ENCODE measurements around the gene SPEM1.
A peak's percentile ranks its signal among the peaks of the same experiment; 100 is the strongest.

SPEM1 gene

GRCh38 chr17:7440113-7440833 is 20.1 kb downstream of the SPEM1 start:
- DNase-seq (ENCODE audit: low spot score): no peak

DNA sequence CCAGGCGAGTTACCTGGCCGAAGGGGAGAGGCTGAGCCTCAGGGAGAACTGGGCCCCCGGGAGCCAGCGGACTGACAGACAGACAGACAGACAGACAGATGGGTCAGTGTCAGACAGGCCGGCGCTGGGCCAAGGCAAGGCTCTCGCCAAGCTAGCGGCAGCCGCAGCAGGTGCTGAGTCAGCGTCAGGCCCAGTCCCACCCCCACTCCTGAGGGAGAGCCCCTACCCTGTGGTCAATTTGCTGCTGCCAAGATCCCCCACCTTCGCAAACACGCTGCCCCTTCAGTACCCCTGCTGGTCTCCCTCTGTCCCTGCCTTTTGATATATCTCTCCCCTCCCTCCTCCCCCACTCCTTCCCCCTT is 20.7 kb downstream of the SPEM1 start:
- no peak for DNase-seq (ENCODE audit: low spot score)

GRCh38 chr17:7441266-7441665 is 21.1 kb downstream of the SPEM1 start:
- no peak for DNase-seq (ENCODE audit: low spot score)

DNA sequence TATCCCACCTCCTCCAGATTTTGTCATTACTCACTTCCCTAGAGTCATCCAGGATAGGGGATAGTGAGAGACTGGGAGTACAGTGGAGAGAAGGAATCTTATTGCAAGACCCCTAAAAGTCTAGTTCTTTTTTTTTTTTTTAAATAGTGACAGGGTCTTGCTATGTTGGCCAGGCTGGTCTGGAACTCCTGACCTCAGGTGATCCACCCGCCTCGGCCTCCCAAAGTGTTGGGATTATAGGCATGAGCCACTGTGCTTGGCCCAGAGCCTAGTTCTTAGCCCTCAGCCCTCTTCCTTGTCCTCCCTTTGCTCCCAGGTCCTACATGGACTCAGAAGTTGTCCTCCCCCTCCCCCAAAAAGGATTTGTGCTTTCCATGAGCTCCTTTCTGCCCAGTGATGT is 22.0 kb downstream of the SPEM1 start:
- DNase-seq (ENCODE audit: low spot score): no peak

DNA sequence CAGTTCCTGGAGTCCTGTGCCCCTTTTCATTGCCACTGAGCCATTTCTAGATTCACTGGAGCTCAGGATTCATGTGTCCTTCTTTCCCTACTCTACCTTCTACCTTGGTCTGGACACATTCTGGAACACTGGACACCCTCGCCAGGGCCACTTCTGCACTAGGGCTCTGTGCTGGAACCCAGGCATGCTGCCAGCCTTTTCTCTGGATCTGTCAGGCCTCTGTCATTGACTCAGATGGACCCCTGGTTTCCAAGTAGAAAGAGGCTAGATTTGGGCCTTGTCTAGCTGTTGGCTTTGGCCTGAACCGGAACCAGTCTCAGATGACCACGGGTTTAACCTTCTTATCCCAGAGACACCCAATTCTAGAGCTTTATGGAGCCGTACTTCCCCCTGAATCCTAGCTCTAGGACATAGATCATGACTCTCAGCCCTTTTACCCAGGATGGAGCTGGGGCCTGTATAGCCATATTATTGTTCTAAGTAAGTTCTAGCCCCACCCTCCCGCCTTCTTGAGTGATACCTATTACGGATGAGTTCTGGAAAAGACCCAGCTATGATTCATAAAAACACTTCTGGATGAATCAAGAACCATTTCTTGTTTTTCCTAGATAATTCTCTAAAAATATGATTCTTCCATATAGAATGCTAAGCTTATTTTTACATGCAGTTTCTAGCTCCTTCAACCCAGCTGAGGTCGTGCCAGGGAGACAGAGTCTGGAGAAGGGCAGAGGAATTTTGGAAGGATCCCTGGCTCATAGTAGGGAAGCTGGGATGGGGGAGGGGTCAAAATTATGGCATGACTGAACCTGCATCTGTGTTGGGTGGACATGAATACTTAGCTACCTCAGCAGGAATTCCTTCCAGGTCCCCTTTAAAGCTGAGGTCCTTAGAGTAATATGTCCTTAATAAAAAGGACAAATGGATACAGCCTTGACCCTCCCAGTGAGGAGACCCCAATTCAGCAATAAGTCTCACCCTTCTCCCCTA is 23.7 kb downstream of the SPEM1 start:
- no peak for DNase-seq (ENCODE audit: low spot score)

DNA sequence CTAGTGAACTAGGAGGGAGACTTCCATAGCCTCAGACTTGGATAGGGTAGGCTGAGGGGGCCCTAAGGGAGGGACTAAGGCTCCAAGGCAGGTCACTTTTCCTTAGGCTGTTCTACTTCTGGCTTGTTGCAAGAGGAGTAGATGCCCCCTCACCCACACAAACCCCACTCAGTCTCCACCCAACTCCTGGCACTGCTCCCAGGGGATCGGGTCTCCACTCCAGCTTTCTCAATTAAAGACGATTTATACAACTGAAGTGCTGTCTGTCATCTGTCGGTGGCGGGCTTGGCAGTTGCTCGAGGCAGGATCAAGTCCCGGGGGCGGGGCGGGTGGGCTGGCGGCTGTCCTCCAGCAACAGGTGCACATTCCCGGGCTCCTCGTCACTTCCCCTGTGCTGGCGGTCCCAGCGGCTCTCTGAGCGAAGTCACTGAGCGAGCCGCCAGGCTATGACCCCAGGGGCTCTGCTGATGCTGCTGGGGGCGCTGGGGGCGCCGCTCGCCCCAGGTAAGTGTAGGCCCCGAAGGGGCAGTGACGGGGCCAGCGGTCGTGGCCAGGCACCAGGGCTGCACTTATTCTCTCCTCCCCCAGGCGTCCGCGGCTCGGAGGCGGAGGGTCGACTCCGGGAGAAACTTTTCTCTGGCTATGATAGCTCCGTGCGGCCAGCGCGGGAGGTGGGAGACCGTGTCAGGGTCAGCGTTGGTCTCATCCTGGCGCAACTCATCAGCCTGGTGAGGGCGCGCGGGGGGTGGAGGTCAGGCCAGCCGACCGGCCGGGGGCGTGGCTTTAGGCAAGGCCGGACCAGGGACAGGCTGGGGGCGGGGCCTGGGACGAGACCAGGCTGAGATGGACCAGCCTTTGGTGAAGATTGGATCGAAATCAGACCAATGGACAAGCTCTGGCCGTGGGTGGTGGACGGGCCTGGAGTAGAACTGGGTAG is 24.8 kb downstream of the SPEM1 start, which contains the start of gene CHRNB1:
TSS of gene CHRNB1 (plus strand) at position 380 of the 937 bp plus-strand sequence. CDS start at position 447, 67 bp downstream.
- peak; percentile 85 for DNase-seq (ENCODE audit: low spot score)

- peak; percentile 95 for DNase-seq (ENCODE audit: low spot score)
These were observed 25.5 kb downstream of the SPEM1 start for GRCh38 chr17:7445619-7445968.

DNA sequence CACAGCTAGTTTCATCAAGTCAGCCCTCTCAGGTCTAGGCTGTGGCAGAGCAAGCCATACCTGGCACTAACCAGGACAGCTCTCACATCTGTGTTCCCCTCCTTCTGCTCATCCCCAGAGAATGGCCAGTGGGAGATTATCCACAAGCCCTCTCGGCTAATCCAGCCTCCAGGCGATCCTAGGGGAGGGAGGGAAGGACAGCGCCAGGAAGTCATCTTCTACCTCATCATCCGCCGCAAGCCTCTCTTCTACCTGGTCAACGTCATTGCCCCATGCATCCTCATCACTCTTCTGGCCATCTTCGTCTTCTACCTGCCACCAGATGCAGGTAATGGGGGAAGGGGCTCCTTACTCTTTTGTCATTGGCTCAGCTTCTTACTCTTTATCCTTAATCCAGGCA is 28.3 kb downstream of the SPEM1 start:
- no peak for DNase-seq (ENCODE audit: low spot score)

- no peak for DNase-seq (ENCODE audit: low spot score)
These were observed 39.9 kb downstream of the SPEM1 start for GRCh38 chr17:7459961-7460545.

DNA sequence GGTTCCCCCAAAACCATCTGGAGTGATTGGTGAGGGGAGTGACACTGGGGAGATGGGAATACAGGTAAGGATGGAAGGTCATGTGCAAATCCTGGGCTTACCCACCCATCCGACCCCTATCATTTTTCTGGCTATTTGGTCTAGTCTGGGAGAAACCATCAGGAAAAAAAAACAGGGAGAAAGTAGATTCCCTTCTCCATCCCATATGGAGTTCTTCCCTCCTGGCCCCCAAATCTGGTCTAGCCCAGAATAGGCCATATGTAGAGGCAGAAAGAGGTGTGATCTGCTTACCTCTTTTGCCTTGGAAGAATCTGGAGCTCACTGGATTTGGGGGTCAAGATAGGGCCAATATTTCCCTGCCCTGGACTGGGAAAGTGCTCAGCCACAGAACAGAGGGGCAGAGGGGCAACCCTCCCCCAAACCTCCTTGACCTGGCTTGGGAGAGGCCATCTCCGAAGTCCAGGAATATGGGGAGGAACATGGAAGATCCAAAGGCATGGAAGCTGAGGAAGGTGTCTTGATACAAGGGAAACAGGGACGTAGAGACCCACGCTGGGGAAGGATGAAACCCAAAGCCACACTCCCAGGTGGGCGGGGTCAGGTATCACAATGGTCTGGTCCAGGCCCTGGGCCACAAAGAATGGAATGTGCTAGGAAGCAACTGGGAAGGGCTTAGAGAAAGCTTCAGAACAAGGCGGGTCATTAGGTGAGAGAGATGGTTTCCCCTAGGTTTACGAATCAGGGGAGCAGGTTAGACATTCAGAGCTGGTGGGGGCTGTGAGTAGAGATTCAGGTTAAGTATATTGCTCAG is 40.9 kb downstream of the SPEM1 start:
- no peak for DNase-seq (ENCODE audit: low spot score)

DNA sequence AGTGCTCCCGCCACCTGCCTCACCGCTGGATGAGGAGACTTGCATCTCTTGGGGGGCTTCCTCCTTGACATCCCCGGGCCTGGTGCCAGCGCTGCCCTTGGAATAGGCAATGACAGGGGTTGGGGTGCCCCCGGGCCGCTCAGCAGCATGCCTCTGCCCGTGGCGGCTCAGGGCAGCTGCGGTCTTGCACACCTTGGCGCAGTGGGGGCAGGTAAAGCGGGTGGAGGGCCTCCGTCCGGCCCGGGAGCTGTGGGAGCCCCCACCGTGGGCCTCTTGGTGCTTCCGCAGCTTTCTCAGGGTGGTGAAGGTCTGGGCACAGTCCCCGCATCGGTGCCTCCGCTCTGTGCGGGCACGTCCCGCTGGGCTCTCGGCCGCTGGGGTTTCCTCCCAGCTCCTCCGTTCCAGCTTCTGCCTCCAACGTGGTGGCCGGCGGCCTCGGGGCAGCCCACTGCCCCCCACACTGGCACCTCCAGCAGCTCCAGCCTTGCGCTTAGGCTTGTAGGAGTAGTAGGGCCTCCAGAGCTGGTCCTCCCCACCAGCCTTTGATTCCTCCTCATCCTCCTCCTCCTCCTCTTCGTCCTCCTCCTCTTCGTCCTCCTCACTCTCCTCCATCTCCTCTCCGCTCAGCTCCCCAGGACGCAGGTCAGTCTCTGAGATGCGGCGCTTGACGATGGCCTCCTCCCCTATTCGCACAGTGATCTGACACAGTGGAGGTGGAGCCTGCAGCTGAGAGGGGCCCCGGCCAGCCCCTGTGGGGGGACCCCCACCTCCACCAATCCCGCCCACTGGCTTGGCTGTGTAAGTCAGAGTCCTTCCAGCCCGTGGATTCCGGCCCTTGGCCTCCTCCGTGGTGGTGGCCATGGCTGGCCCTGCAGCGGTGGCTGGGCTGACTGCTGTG is 42.6 kb downstream of the SPEM1 start:
- DNase-seq (ENCODE audit: low spot score): no peak

DNA sequence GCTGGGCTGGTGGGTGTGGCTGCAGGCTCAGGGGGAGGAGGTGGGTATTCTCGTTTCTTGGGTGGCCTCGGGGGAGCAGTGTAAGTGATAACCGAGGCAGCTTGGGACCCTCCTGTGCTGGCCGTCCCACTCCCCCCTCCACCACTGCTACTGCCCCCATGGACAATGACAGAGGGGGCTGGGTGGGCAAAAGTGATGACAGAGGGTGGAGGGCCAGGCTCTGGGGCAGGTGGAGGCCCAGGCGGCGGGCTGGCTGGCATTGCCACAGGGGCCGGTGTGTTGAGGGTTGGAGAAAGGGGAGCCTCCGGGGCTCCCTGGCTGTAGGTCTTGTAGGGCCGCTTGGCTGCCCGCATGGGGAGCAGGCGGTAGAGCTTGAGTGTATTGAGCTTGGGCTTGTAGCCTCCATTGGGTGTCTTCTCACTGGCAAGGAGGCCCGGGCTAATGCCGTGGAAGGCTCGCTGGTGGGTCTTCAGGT is 43.3 kb downstream of the SPEM1 start:
- no peak for DNase-seq (ENCODE audit: low spot score)

GRCh38 chr17:7464081-7464480 is 44.0 kb downstream of the SPEM1 start:
- no peak for DNase-seq (ENCODE audit: low spot score)

DNA sequence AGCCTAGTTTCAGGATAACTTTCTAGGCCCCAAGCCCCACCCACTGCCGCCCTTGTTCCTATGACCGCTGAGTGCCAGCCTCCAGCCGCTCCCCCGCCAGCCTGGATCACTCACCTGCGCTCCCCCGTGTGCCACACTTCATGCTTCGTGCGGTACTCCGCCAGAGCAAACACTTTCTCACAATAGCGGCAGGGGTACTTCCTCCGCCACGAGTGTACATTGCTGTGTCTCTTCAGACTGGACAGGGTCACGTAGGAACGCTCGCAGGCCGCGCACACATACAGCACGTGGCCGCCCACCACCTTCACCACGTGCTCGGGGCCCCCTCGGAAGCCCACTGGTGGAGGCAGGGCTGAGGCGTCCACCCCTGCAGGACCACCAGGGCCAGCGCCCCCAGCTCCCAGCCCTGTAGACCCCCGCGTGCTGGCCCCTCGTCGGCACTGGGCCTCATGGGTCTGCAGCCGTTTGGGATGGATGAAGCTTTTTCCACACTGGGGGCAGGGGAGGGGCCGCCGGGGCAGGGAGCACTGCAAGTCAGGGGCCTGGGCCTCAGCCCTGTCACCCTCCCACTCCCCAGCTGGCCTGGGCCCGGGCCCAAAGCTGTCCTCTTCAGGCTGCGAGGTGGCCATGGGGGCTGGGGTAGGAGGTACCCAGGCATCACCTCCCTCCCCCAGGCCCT is 45.6 kb downstream of the SPEM1 start:
- no peak for DNase-seq (ENCODE audit: low spot score)

DNA sequence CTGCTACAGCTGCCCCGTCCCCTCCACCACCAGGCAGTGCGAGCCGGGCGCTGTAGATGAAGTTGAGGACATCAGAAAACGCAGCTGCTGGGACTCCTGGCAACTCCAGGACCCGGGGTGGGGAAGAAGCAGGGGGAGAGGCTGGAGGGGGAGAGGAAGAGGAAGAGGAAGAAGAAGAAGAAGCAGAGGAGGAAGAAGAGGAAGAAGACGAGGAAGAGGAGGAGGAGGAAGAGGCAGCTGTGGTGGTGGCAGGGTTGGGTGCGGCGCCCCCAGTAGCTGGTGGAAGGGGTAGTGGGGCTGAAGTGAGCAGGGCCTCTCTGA is 46.2 kb downstream of the SPEM1 start:
- DNase-seq (ENCODE audit: low spot score): no peak

DNA sequence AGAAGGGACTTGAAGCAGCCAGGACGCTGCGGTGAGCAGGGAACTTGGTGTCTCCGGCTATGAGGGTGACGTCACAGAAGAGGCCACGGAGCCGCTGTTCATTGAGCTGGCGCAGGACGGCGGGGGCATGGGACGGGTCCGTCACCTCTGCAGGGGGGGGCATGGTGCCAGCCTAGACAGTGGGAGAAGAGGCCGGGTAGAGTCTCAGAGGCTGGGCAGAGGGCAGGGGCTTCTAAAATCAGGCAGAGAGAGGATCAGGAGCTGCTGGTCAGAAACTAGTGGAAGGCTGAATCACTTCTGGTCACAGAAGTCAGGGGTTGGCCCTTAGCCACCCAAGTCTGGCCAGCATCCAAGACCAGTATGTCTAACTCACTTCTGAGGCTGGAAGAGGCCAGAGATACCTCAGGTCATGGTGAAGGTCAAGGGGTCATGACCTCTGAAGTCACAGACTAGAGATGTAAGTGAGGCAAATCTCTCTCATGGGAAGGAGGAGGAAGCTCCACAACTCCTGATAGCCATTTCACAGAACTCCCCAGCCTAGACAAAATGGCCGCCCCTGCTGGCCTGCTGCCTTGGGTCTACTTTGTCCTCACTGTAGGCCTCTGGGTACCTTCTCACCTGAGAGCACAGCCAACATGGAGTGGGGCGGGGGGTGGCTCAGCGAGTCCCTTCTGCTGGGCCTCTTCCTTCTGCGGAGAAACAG is 46.7 kb downstream of the SPEM1 start:
- no peak for DNase-seq (ENCODE audit: low spot score)

DNA sequence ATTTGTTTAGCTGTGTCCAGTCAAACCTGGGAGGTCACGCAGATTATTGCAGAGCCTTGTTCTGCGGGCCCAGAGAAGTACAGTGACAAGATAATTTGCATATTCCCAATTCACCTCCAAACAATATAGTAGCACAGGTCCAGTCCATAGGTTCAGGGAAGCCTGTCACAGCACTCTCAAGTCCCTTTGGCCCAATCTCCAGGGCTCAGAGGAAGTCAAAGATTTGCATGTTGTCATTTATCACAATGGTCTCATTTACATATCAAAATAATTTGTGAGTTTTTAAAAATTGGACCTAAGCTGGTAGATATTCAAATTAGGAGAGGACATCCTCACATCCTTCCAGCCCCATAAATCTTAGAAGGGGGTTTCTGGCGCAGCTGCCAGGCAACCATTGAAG is 47.4 kb downstream of the SPEM1 start:
- DNase-seq (ENCODE audit: low spot score): no peak

GRCh38 chr17:7468290-7468689 is 48.2 kb downstream of the SPEM1 start:
- no peak for DNase-seq (ENCODE audit: low spot score)

All from HuH-7 (cell line).